ENCODE results near the gene NDRG2. TPM values are rescaled to one million over a fixed set of nuclear protein-coding genes. Genes with fewer than 3 reads are reported as not detected.
A peak's percentile ranks its signal among the peaks of the same experiment; 100 is the strongest.

Gene NDRG2
- total and polyA plus RNA-seq, 9 of the 15 experiments (the other 6 are each of a cell fraction or from before 2014, with no cell fraction given) = 10.1 to 105 (median 41.0) TPM

GRCh38 chr14:21025371-21026273, 761 bp upstream of the NDRG2 start:
- Histone ChIP-seq H3K9me3 (replicated peaks; ENCODE audit: control insufficient read depth, insufficient read depth, low read depth, low read length) (no peaks in the 10 kb centered on the region), H3K9ac (ENCODE audit: insufficient read depth in 1 of 2, low read depth in 2 of 2, low read length in 2 of 2) (peak overlapping the region; percentile 71 to 92), H4K20me1 (replicated peaks; ENCODE audit: control insufficient read depth, insufficient read depth, low read length) (no peaks in the 10 kb centered on the region), H3K4me2 (ENCODE audit: insufficient read depth, low read length) (peak overlapping the region; percentile 76), H2AFZ (ENCODE audit: low read depth, low read length) (peak overlapping the region; percentile 81), H3K79me2 (ENCODE audit: control insufficient read depth, insufficient read depth, low read length) (peaks cover 21% of the 10 kb centered on the region), H3K9me1 (ENCODE audit: control insufficient read depth, insufficient read depth, low read length) (peaks cover 2% of the 10 kb centered on the region), H3K27me3 (ENCODE audit: control insufficient read depth in 2 of 2, insufficient read depth in 2 of 2, low read length in 2 of 2) (no peaks in the 10 kb centered on the region), H3K36me3 (ENCODE audit: control insufficient read depth, insufficient read depth, low read length) (peaks cover 11% of the 10 kb centered on the region; the same call in 1 of the 3 replicates), H3K4me1 (replicated peaks in 1 of 2; ENCODE audit: control insufficient read depth in 2 of 2, insufficient read depth in 2 of 2, low read length in 2 of 2) (peaks cover 35 to 39% of the 10 kb centered on the region in 2 experiments), H3K4me3 (peak overlapping the region; percentile 66), H3K27ac (ENCODE audit: extremely low read depth, low read depth, low read length) (peak overlapping the region; percentile 80)
- in situ Hi-C loops (cut with MboI) (no loop called here), intact Hi-C loops (cut with micrococcal nuclease) (no loop called here)
- WGBS (ENCODE audit: insufficient coverage, low coverage, missing lambda C conversion rate) = 16% methylated on average over 11 of the region's 58 CpGs
- BruUV-seq (replicated peaks) = no TSS peak
- DNase-seq (ENCODE audit: extremely low read depth in 1 of 4, low spot score in 3 of 4) (peak; percentile 53 to 66 (median 62)), ATAC-seq (peak; percentile 27), FAIRE-seq (peak; percentile 37)
- POLR2A ChIA-PET = interaction anchor here (0.6 to 2.6 kb wide), 4 partner anchors 11 to 286 kb away, joined by 3 to 12 read pairs (median 3); no protein-coding TSS in a partner anchor
- CTCF ChIA-PET (ENCODE audit: low intra/inter-chr PET ratio) = no interaction called here
- TF ChIP-seq FOXP1 (CRISPR knock-in tag; IDR thresholded peaks at IDR 0.05) (no peak), PHF21A (IDR thresholded peaks at IDR 0.05; ENCODE audit: borderline replicate concordance, low read depth) (no peak), CXXC5 (CRISPR knock-in tag; IDR thresholded peaks at IDR 0.05) (peak; percentile 6; the same call in 1 of the 2 replicates), EGR1 (conservative IDR thresholded peaks at IDR 0.05) (peak; percentile 26; the same call in 1 of the 2 replicates), ZNF3 (CRISPR knock-in tag; IDR thresholded peaks at IDR 0.05) (no peak), SREBF1 (IDR thresholded peaks at IDR 0.05; ENCODE audit: borderline replicate concordance, low read depth, low read length) (no peak), E2F5 (CRISPR knock-in tag; IDR thresholded peaks at IDR 0.05) (no peak), RBFOX2 (IDR thresholded peaks at IDR 0.05; ENCODE audit: low read depth, low read length) (peak; percentile 58), PCBP1 (IDR thresholded peaks at IDR 0.05; ENCODE audit: low read depth, low read length, poor library complexity, severe bottlenecking) (peak; percentile 43), LCOR (CRISPR knock-in tag; IDR thresholded peaks at IDR 0.05) (no peak), VEZF1 (CRISPR knock-in tag; IDR thresholded peaks at IDR 0.05) (peak; percentile 74), SRSF3 (IDR thresholded peaks at IDR 0.05; ENCODE audit: insufficient read depth, low read length) (no peak), L3MBTL2 (IDR thresholded peaks at IDR 0.05) (peak; percentile 50; the same call in 1 of the 2 replicates)

Measured in K562 (cell line).